NCI-H526 (cell line): ENCODE data around the gene POMT2.
"Not testable (repeated sequence)": the region's sequence is repeated elsewhere in the genome, so short reads cannot be mapped to it uniquely, and the experiment has no call there.

ENCODE experiments used
- DNase-seq, 2 experiments: peaks; one replicate each; lab custom pipeline; 2025; lab: John Stamatoyannopoulos, UW

The POMT2 gene

GRCh38 chr14:77320238-77320935 is at the start of gene POMT2:
POMT2 (minus strand) TSS chr14:77320883; CDS start chr14:77320681, 202 bp downstream.
- peak; percentile 82 to 95 for DNase-seq

- no peak for DNase-seq
These were observed 48.6 kb upstream of the POMT2 start for GRCh38 chr14:77369285-77369684.

GRCh38 chr14:77364146-77364545 is 43.5 kb upstream of the POMT2 start:
- no peak for DNase-seq

- DNase-seq, result no peak
These were observed 38.9 kb upstream of the POMT2 start for GRCh38 chr14:77359626-77360025.

- no peak for DNase-seq
These were observed 36.2 kb upstream of the POMT2 start for GRCh38 chr14:77356899-77357298.

- no peak for DNase-seq
These were observed 35.1 kb upstream of the POMT2 start for GRCh38 chr14:77355811-77356210.

GRCh38 chr14:77353469-77354141 is 32.9 kb upstream of the POMT2 start:
- no peak for DNase-seq

GRCh38 chr14:77347751-77348150 is 27.1 kb upstream of the POMT2 start:
- no peak for DNase-seq

- no peak for DNase-seq
These were observed 25.8 kb upstream of the POMT2 start for GRCh38 chr14:77346495-77346894.

- DNase-seq, result no peak
These were observed 23.8 kb upstream of the POMT2 start for GRCh38 chr14:77344377-77344996.

GRCh38 chr14:77343662-77344061 is 23.0 kb upstream of the POMT2 start:
- DNase-seq, result peak; percentile 16 to 53

- DNase-seq, result no peak
These were observed 22.2 kb upstream of the POMT2 start for GRCh38 chr14:77342726-77343397.

GRCh38 chr14:77340389-77340788 is 19.7 kb upstream of the POMT2 start:
- no peak for DNase-seq

GRCh38 chr14:77339407-77339806 is 18.7 kb upstream of the POMT2 start:
- DNase-seq, result no peak

- DNase-seq, result no peak
These were observed 17.6 kb upstream of the POMT2 start for GRCh38 chr14:77338302-77338701.

GRCh38 chr14:77337880-77338279 is 17.2 kb upstream of the POMT2 start:
- no peak for DNase-seq

- DNase-seq, result not testable (repeated sequence)
These were observed 16.6 kb upstream of the POMT2 start for GRCh38 chr14:77337255-77337654.

- no peak for DNase-seq
These were observed 14.9 kb upstream of the POMT2 start for GRCh38 chr14:77335576-77335975.

- DNase-seq, result no peak
These were observed 9.2 kb upstream of the POMT2 start for GRCh38 chr14:77329872-77330271.

GRCh38 chr14:77327111-77327510 is 6.4 kb upstream of the POMT2 start:
- DNase-seq, result no peak

- no peak for DNase-seq
These were observed 5.0 kb upstream of the POMT2 start for GRCh38 chr14:77325746-77326094.

- DNase-seq, result no peak
These were observed 4.4 kb upstream of the POMT2 start for GRCh38 chr14:77324816-77325745.
